Endothelial cell of umbilical vein (primary cell): ENCODE measurements around the gene ZNF148. TPM values are rescaled to one million over a fixed set of nuclear protein-coding genes. Genes with fewer than 3 reads are reported as not detected.

Source experiments
- BruUV-seq: library from RNA; stranded (reverse); fragments of 400-500 nt; replicated peaks from 2 replicates; lab custom pipeline; 2021; lab: Mats Ljungman, UMichigan
- CTCF ChIA-PET: fragments of 300-600, 350-600 bp; sonication (Branson Sonifier 250); formaldehyde crosslinking; loops from one replicate; lab custom pipeline; 2021; ENCODE audit warnings: antibody characterized with exemption, inconsistent platforms; lab: Charles Lee
- POLR2A ChIA-PET: fragments of 300-600, 350-600 bp; sonication (Branson Sonifier 250); formaldehyde crosslinking; loops from one replicate; lab custom pipeline; 2021; ENCODE audit warnings: antibody characterized with exemption, inconsistent platforms; lab: Charles Lee
- DNase-seq: peaks from one replicate; pipeline ENCODE4 v3.0.0-alpha.2; 2011; ENCODE audit warnings: low read depth, low spot score
- FAIRE-seq: peaks from 2 replicates; lab custom pipeline; 2011; peaks lifted over from hg19 to GRCh38; lab: Jason Lieb, UNC
- H2AFZ ChIP-seq: 2 replicates; pipeline ENCODE4 v1.6.0; 2012; ENCODE audit warnings: low read depth, low read length, control low read depth, inconsistent platforms
- H3K27ac ChIP-seq: 2 replicates; pipeline ENCODE4 v1.5.1; 2011; ENCODE audit warnings: low read depth, mild to moderate bottlenecking, control low read depth, low read length, moderate library complexity; ENCODE audit not compliant: insufficient read depth
- H3K27me3 ChIP-seq, 2 experiments: 2 replicates each; pipeline versions ENCODE4 v1.6.0 to v1.6.1; 2011; ENCODE audit warnings: low read length in 2 of 2, mixed read lengths in 1 of 2; ENCODE audit not compliant: control insufficient read depth in 2 of 2, insufficient read depth in 2 of 2
- H3K36me3 ChIP-seq, 2 experiments: 2 replicates in 1 of 2; 3 replicates in 1 of 2; pipeline ENCODE4 v1.5.1; 2011; ENCODE audit warnings: low read length in 2 of 2, mild to moderate bottlenecking in 1 of 2, moderate library complexity in 1 of 2; ENCODE audit not compliant: control insufficient read depth in 2 of 2, insufficient read depth in 2 of 2; ENCODE audit errors: extremely low read depth in 1 of 2
- H3K4me1 ChIP-seq: 3 replicates; pipeline ENCODE4 v1.5.1; 2011; ENCODE audit warnings: mild to moderate bottlenecking, low read length; ENCODE audit not compliant: control insufficient read depth, insufficient read depth; ENCODE audit errors: extremely low read depth
- H3K4me2 ChIP-seq: 2 replicates; pipeline ENCODE4 v1.6.1; 2011; ENCODE audit warnings: low read length, control low read depth, mixed read lengths; ENCODE audit not compliant: insufficient read depth
- H3K4me3 ChIP-seq, 3 experiments: fragments of 200-600 bp in 1 of 3; sonication (generic), shearing (Covaris generic) in 1 of 3; replicated peaks in 1 of 3; 2 replicates each; pipeline ENCODE4 v1.5.1; 2011 to 2016; ENCODE audit warnings: control low read depth in 3 of 3, low read length in 3 of 3, mild to moderate bottlenecking in 2 of 3, inconsistent platforms in 1 of 3, low read depth in 1 of 3, moderate library complexity in 1 of 3; ENCODE audit not compliant: insufficient read depth in 1 of 3
- H3K79me2 ChIP-seq: 2 replicates; pipeline ENCODE4 v1.6.0; 2012; ENCODE audit warnings: low read length, inconsistent platforms; ENCODE audit not compliant: control insufficient read depth, insufficient read depth
- H3K9ac ChIP-seq: replicated peaks from 2 replicates; pipeline ENCODE3; 2011; ENCODE audit warnings: low read length, control low read depth; ENCODE audit not compliant: insufficient read depth; ENCODE audit errors: extremely low read depth
- H3K9me1 ChIP-seq: replicated peaks from 3 replicates; pipeline ENCODE4 v1.6.0; 2011; ENCODE audit warnings: mild to moderate bottlenecking, low read length; ENCODE audit not compliant: control insufficient read depth, insufficient read depth; ENCODE audit errors: extremely low read depth
- H3K9me3 ChIP-seq: replicated peaks from 2 replicates; pipeline ENCODE4 v1.5.1; 2012; ENCODE audit warnings: low read length, inconsistent platforms; ENCODE audit not compliant: control insufficient read depth, insufficient read depth
- H4K20me1 ChIP-seq: replicated peaks from 2 replicates; pipeline ENCODE3; 2011; ENCODE audit warnings: mild to moderate bottlenecking, low read length; ENCODE audit not compliant: control insufficient read depth, insufficient read depth; ENCODE audit errors: extremely low read depth
- EZH2 ChIP-seq: IDR thresholded peaks from 2 replicates; pipeline ENCODE4 v1.6.1; 2012; ENCODE audit warnings: borderline replicate concordance, low read depth, mild to moderate bottlenecking, moderate library complexity, low read length, inconsistent platforms; ENCODE audit not compliant: severe bottlenecking
- FOS ChIP-seq: IDR thresholded peaks from 2 replicates; pipeline ENCODE4 v1.6.1; 2011; ENCODE audit warnings: mild to moderate bottlenecking, low read length, moderate library complexity, borderline replicate concordance; ENCODE audit not compliant: insufficient read depth
- GATA2 ChIP-seq: IDR thresholded peaks from 2 replicates; pipeline ENCODE4 v1.7.0; 2011; ENCODE audit warnings: low read depth, mild to moderate bottlenecking, moderate library complexity, mixed read lengths, low read length; ENCODE audit not compliant: insufficient read length, insufficient read depth
- JUN ChIP-seq: IDR thresholded peaks from 2 replicates; pipeline ENCODE4 v1.6.1; 2011; ENCODE audit warnings: borderline replicate concordance, low read depth; ENCODE audit not compliant: insufficient read length, insufficient read depth
- MYC ChIP-seq: IDR thresholded peaks from one replicate; pipeline ENCODE4 v1.6.1; 2011; ENCODE audit warnings: mild to moderate bottlenecking, low read depth, low read length
- POLR2A ChIP-seq: IDR thresholded peaks from 2 replicates; pipeline ENCODE4 v1.6.1; 2012; ENCODE audit warnings: low read depth, mild to moderate bottlenecking, control low read depth, low read length
- POLR2AphosphoS5 ChIP-seq: IDR thresholded peaks from 2 replicates; pipeline ENCODE4 v1.6.1; 2012; ENCODE audit warnings: low read depth, mild to moderate bottlenecking, control low read depth, low read length, moderate library complexity; ENCODE audit not compliant: insufficient read depth
- dilution Hi-C: fragments of 300-500 bp; cut with MboI; formaldehyde crosslinking; loops from one replicate; pipeline ENCODE4 v1.15.0; 2019; ENCODE audit warnings: low sequenced_read_pairs; ENCODE audit not compliant: extremely low pct_ligation_motif_present
- intact Hi-C: fragments of 100-400 bp; cut with micrococcal nuclease; formaldehyde crosslinking; loops from one replicate; pipeline ENCODE4 v1.10.0; 2022
- polyA plus RNA-seq, 4 experiments: library from polyadenylated mRNA; depleted of rRNA in 3 of 4; stranded (reverse) in 3 of 4; unstranded in 1 of 4; fragments of >200 nt; gene quantifications; 2 replicates each; pipeline versions ENCODE4 v1.2.1 to v1.2.3, GENCODE V29; 2011 to 2012; ENCODE audit warnings: missing spikeins in 1 of 4
- total RNA-seq: library from RNA; stranded (reverse); gene quantifications from 2 replicates; pipeline ENCODE4 v1.2.3, GENCODE V29; 2021
- TF ChIP-seq, protein P1 (sequence below): IDR thresholded peaks from 2 replicates; pipeline ENCODE4 v1.6.1; 2011; ENCODE audit not compliant: insufficient read depth, insufficient read length
- TF ChIP-seq, protein P2 (sequence below), 2 donors: IDR thresholded peaks; 1 replicate in 1 of 2; 2 replicates in 1 of 2; pipeline ENCODE4 v1.5.1; 2011; ENCODE audit warnings: low read length in 2 of 2, mild to moderate bottlenecking in 2 of 2, moderate library complexity in 2 of 2, control low read depth in 1 of 2, inconsistent platforms in 1 of 2, low read depth in 1 of 2; ENCODE audit not compliant: insufficient read depth in 1 of 2; ENCODE audit errors: extremely low read depth in 1 of 2

The ZNF148 gene
- total and polyA plus RNA-seq, 2 donors (not counting 3 experiments of a cell fraction or from before 2014, with no cell fraction given) = 8.0 to 41.3 TPM

DNA sequence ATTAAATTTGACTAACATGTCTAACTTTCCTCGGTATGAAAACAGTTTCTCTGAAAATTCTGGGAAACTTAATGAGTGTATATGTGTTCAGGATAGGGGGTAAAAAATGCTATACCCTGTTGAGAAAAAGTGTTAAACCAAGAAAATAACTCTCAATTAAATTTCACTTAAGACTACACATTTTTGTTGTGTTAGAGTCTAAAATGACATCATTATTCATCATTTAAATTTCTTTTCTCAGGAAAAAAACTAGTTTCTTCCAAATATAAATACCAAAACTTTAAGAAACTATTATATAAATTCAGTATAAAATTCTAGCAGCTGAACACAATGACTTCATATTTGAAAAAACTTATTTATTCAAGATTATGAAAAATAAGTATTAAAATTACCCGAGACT, 52.2 kb downstream of the ZNF148 start:
- DNase-seq (no peak), FAIRE-seq (no peak)
- no peaks in the 10 kb centered on the region for H3K9me1 ChIP-seq
- CTCF ChIA-PET = no interaction called here
- H3K4me2 ChIP-seq = no peak overlapping the region
- H3K36me3 ChIP-seq = peaks cover 0 to 2% of the 10 kb centered on the region in 2 experiments
- H3K27me3 ChIP-seq = no peaks in the 10 kb centered on the region
- peaks cover 12% of the 10 kb centered on the region for H3K79me2 ChIP-seq
- no peak overlapping the region for H3K27ac ChIP-seq
- dilution Hi-C loops (no loop called here), intact Hi-C loops (no loop called here)
- TF ChIP-seq EZH2 = no peak
- TF ChIP-seq, protein P1, sequence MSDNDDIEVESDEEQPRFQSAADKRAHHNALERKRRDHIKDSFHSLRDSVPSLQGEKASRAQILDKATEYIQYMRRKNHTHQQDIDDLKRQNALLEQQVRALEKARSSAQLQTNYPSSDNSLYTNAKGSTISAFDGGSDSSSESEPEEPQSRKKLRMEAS = no peak
- H3K4me1 ChIP-seq = peaks cover 43% of the 10 kb centered on the region
- no peak overlapping the region for H3K4me3 ChIP-seq
- no peaks in the 10 kb centered on the region for H3K9me3 ChIP-seq
- no TSS peak for BruUV-seq
- no peak overlapping the region for H3K9ac ChIP-seq
- no peaks in the 10 kb centered on the region for H4K20me1 ChIP-seq
- POLR2A ChIA-PET = no interaction called here
- H2AFZ ChIP-seq = no peak overlapping the region

DNA sequence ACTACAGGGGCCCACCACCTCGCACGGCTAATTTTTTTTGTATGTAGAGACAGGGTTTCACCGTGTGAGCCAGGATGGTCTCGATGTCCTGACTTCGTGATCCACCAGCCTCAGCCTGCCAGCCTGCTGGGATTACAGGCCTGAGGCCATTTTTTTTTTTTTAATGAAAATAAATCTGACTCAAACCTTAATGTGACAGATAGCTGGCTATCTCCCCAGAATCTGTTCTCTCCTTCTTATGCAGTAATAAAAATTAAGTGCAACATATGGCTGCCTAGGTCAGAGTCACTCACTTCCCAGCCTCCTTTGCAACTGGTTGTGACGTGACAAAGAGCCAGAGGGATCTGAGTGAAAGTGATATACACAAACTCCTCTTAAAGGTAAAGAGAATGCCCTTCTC, 53.0 kb downstream of the ZNF148 start:
- Histone ChIP-seq H3K4me1 (peaks cover 49% of the 10 kb centered on the region), H3K27ac (no peak overlapping the region), H3K27me3 (no peaks in the 10 kb centered on the region), H2AFZ (no peak overlapping the region), H3K4me2 (no peak overlapping the region), H3K36me3 (peaks cover 0 to 2% of the 10 kb centered on the region in 2 experiments), H3K9me1 (no peaks in the 10 kb centered on the region), H4K20me1 (no peaks in the 10 kb centered on the region), H3K9me3 (no peaks in the 10 kb centered on the region), H3K4me3 (no peak overlapping the region), H3K79me2 (peaks cover 8% of the 10 kb centered on the region), H3K9ac (no peak overlapping the region)
- dilution Hi-C loops (no loop called here), intact Hi-C loops (no loop called here)
- DNase-seq (no peak), FAIRE-seq (no peak)
- TF ChIP-seq, protein P1 = no peak
- TF ChIP-seq EZH2 = no peak
- TF ChIP-seq, protein P2, sequence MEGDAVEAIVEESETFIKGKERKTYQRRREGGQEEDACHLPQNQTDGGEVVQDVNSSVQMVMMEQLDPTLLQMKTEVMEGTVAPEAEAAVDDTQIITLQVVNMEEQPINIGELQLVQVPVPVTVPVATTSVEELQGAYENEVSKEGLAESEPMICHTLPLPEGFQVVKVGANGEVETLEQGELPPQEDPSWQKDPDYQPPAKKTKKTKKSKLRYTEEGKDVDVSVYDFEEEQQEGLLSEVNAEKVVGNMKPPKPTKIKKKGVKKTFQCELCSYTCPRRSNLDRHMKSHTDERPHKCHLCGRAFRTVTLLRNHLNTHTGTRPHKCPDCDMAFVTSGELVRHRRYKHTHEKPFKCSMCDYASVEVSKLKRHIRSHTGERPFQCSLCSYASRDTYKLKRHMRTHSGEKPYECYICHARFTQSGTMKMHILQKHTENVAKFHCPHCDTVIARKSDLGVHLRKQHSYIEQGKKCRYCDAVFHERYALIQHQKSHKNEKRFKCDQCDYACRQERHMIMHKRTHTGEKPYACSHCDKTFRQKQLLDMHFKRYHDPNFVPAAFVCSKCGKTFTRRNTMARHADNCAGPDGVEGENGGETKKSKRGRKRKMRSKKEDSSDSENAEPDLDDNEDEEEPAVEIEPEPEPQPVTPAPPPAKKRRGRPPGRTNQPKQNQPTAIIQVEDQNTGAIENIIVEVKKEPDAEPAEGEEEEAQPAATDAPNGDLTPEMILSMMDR (IDR thresholded peaks at IDR 0.05; ENCODE audit: extremely low read depth in 1 of 2, insufficient read depth in 1 of 2, low read depth in 1 of 2, low read length in 2 of 2) = no peak
- TF ChIP-seq GATA2 = no peak
- TF ChIP-seq JUN = no peak
- no peak for TF ChIP-seq POLR2AphosphoS5
- TF ChIP-seq POLR2A = no peak
- TF ChIP-seq MYC = no peak
- no peak for TF ChIP-seq FOS
- POLR2A ChIA-PET = no interaction called here
- BruUV-seq = no TSS peak
- CTCF ChIA-PET = no interaction called here
